ENCODE measurements around the gene PNP. TPM values are rescaled to one million over a fixed set of nuclear protein-coding genes. Genes with fewer than 3 reads are reported as not detected.

The PNP gene
- 100 to 1,000 TPM; 144 to 153 TPM for total RNA-seq

GRCh38 chr14:20469242-20469889, at the start of gene PNP:
Gene PNP, plus strand, starts transcription at chr14:20469406. Its CDS starts 119 bp downstream, at chr14:20469525.

GRCh38 chr14:20435582-20436362, 33.4 kb upstream of the PNP start, which contains the start of gene KLHL33:
Gene KLHL33, minus strand, starts transcription at chr14:20436166. Its CDS starts 355 bp downstream, at chr14:20435811.

DNA sequence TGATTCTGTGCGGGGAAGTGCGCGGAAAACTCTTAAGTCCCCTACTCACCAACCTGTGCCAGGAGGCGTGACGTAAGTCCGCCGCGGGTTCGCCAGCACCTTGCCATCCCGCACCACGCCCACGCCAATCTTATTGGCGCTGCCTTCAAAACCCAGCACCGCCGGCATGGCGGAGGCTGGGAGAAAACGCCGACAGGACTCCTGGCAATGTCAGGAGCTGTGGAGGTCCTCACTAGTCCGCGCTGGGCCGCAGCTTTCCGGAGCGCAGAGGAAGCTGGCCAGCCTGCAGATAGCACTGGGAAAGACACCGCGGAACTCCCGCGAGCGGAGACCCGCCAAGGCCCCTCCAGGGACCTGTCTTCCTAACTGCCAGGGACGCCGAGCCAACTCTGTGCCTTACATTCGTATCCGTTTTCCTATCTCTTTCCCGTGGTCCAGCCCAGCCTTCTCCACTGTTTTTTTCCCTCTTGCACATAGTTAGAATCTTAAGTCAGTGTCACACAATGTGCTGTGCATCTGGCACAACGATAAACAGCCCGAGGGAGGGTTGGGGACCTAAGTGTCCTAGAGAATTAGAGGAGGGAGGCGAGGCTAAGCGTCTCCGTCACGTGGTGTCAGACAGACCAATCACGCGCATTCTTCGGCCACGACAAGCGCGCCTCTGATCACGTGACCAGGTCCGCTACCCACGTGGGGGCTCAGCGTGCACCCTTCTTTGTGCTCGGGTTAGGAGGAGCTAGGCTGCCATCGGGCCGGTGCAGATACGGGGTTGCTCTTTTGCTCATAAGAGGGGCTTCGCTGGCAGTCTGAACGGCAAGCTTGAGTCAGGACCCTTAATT, 14.5 kb upstream of the PNP start, which contains the start of the genes APEX1 and OSGEP:
Gene APEX1, plus strand, starts transcription at position 711 of the 839 bp plus-strand sequence. CDS start 420 bp downstream, outside the sequence.
Gene OSGEP, minus strand, starts transcription at position 297 of the 839 bp plus-strand sequence. Its CDS starts 129 bp downstream, at position 168.

GRCh38 chr14:20461225-20462141, 7.7 kb upstream of the PNP start, which contains the start of gene PIP4P1:
Gene PIP4P1, minus strand, starts transcription at chr14:20461434. Its CDS starts 109 bp downstream, at chr14:20461325.

Other genes with a start within 250 kb of the PNP start
- not detected for gene OR11H6, start 245.7 kb upstream of the PNP start, total RNA-seq
- not detected for gene OR11H7, start 240.4 kb upstream of the PNP start, total RNA-seq
- gene OR11H4, start 230.1 kb upstream of the PNP start, total RNA-seq: not detected
- gene TTC5, start 163.5 kb upstream of the PNP start, total RNA-seq: 10 to 100 TPM; 17.5 to 22.1 TPM
- gene CCNB1IP1, start 136.1 kb upstream of the PNP start, total RNA-seq: 10 to 100 TPM; 36.0 to 37.0 TPM
- gene PARP2, start 125.8 kb upstream of the PNP start, total RNA-seq: 10 to 100 TPM; 25.1 to 25.2 TPM
- 10 to 100 TPM; 44.5 to 48.1 TPM for gene TEP1, start 55.9 kb upstream of the PNP start, total RNA-seq
- under 1 TPM; 0.13 to 0.19 TPM for gene KLHL33, start 33.2 kb upstream of the PNP start, total RNA-seq
- gene OSGEP, start 14.6 kb upstream of the PNP start, total RNA-seq: 10 to 100 TPM; 48.0 to 49.1 TPM
- gene APEX1, start 14.2 kb upstream of the PNP start, total RNA-seq: 100 to 1,000 TPM; 162 to 164 TPM
- gene PIP4P1, start 8.0 kb upstream of the PNP start, total RNA-seq: 10 to 100 TPM; 39.0 to 41.9 TPM
- under 1 TPM; 0.18 to 0.53 TPM for gene RNASE10, start 36.1 kb downstream of the PNP start, total RNA-seq
- gene RNASE9, start 91.6 kb downstream of the PNP start, total RNA-seq: not detected
- not detected for gene RNASE11, start 118.6 kb downstream of the PNP start, total RNA-seq
- not detected for gene RNASE12, start 122.0 kb downstream of the PNP start, total RNA-seq
- not detected for gene OR6S1, start 172.3 kb downstream of the PNP start, total RNA-seq
- under 1 TPM; 0.41 to 0.45 TPM for gene RNASE4, start 215.2 kb downstream of the PNP start, total RNA-seq
- 1 to 10 TPM; 1.2 TPM for gene ANG, start 219.4 kb downstream of the PNP start, total RNA-seq

Measured in activated naive CD4-positive, alpha-beta T cell treated with anti-CD3 and anti-CD28 coated beads, Interleukin-2, amount 10 ng/mL, durations not matched to agents 5 hours and 36 hours (primary cell).